PC-3 (cell line): Measurements from ENCODE around the gene GABRG3.

Experiments
- EZH2 ChIP-seq: fragments of 300-600 bp; sonication (generic); IDR thresholded peaks from one replicate; pipeline ENCODE4 v1.6.1; 2017; ENCODE audit warnings: antibody characterized with exemption, mild to moderate bottlenecking, low read length; ENCODE audit not compliant: unreplicated experiment
- EZH2phosphoT487 ChIP-seq: fragments of 300-600 bp; sonication (generic); IDR thresholded peaks from 2 replicates; pipeline ENCODE4 v1.6.1; 2018; ENCODE audit warnings: mild to moderate bottlenecking, antibody characterized with exemption, low read length, borderline replicate concordance
- TF ChIP-seq, protein P1 (sequence below): fragments of 300-600 bp; sonication (generic); conservative IDR thresholded peaks from 2 replicates; pipeline ENCODE4 v1.5.1; 2017; ENCODE audit warnings: antibody characterized with exemption, low read depth, mild to moderate bottlenecking, low read length

DNA sequence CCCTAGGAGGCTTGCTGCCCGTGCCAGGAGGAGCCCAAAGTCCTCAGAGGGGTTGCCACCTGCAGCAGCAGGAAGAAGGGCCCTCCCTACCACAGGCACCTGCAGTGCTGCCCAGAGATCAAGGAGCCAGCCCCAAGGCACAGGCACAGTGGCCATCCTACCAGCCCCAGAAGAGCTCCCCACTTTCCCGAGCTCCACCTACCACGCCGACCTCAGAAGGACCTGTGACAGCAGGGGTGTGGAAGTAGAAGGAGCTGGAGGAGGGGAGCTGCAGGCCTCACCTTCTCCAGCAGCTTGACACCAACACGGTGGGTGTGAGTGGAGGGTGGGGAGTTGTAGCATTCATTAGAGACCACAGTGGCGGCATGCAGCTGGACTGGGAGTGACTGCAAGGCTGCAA lies 485.8 kb downstream of the GABRG3 start:
- TF ChIP-seq EZH2phosphoT487 = no peak
- TF ChIP-seq, protein P1, sequence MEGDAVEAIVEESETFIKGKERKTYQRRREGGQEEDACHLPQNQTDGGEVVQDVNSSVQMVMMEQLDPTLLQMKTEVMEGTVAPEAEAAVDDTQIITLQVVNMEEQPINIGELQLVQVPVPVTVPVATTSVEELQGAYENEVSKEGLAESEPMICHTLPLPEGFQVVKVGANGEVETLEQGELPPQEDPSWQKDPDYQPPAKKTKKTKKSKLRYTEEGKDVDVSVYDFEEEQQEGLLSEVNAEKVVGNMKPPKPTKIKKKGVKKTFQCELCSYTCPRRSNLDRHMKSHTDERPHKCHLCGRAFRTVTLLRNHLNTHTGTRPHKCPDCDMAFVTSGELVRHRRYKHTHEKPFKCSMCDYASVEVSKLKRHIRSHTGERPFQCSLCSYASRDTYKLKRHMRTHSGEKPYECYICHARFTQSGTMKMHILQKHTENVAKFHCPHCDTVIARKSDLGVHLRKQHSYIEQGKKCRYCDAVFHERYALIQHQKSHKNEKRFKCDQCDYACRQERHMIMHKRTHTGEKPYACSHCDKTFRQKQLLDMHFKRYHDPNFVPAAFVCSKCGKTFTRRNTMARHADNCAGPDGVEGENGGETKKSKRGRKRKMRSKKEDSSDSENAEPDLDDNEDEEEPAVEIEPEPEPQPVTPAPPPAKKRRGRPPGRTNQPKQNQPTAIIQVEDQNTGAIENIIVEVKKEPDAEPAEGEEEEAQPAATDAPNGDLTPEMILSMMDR = no peak
- TF ChIP-seq EZH2 = no peak
